Measurements from ENCODE around the gene ANKRD22. TPM values are rescaled to one million over a fixed set of nuclear protein-coding genes. Genes with fewer than 3 reads are reported as not detected.

Gene ANKRD22
- polyA plus RNA-seq, 2 of the 4 experiments (the other 2 are of a cell fraction) = 0.53 to 0.59 TPM

- DNase-seq (ENCODE audit: low read depth in 1 of 2, low spot score in 1 of 2) (no peak), ATAC-seq (peak in 1 of 2 experiments; percentile 70; a peak in 3 of 6 replicates), FAIRE-seq (peak; percentile 54)
- ChIA-PET POLR2A (interaction anchor here (2.2 kb wide), 1 partner anchor 11 kb away, joined by 9 read pairs; the partner anchor contains the start of gene STAMBPL1), CTCF (interaction anchor here (2.8 kb wide), 1 partner anchor 42 kb away, joined by 13 read pairs; no protein-coding TSS in a partner anchor)
- Histone ChIP-seq H3K27ac (peak overlapping the region; percentile 70 to 81), H3K4me2 (peak overlapping the region; percentile 66), H3K9me3 (no peaks in the 10 kb centered on the region), H3K4me1 (peaks cover 100% of the 10 kb centered on the region), H3K4me3 (0 out of 3 replicates have a peak overlapping the region, but pooled peaks have one; percentile 7)
- 26% methylated on average over 4 of the region's 4 CpGs for WGBS (ENCODE audit: missing lambda C conversion rate)
- TF ChIP-seq FOSL2 (IDR thresholded peaks at IDR 0.05) (no peak), FOSL2 (CRISPR knock-in tag; IDR thresholded peaks at IDR 0.05) (peak; percentile 16; the same call in 1 of the 2 replicates), JUNB (IDR thresholded peaks at IDR 0.05) (peak; percentile 57), CBX2 (IDR thresholded peaks at IDR 0.05; ENCODE audit: borderline replicate concordance, low read depth) (no peak), CEBPB (IDR thresholded peaks at IDR 0.05) (peak in 1 of 2 experiments; percentile 17; a peak in 2 of 4 replicates)
Measured at GRCh38 chr10:88890681-88891381, 39.2 kb upstream of the ANKRD22 start.

GRCh38 chr10:88889559-88890337 is 38.1 kb upstream of the ANKRD22 start:
- TF ChIP-seq HOXB5 (CRISPR knock-in tag; IDR thresholded peaks at IDR 0.05) (no peak), TFCP2L1 (CRISPR knock-in tag; IDR thresholded peaks at IDR 0.05) (no peak), REST (IDR thresholded peaks at IDR 0.05) (no peak), USF2 (IDR thresholded peaks at IDR 0.05) (no peak), RFX5 (IDR thresholded peaks at IDR 0.05) (no peak), EP300 (IDR thresholded peaks at IDR 0.05) (no peak), PBX3 (IDR thresholded peaks at IDR 0.05) (no peak), MAFK (IDR thresholded peaks at IDR 0.05; ENCODE audit: partially characterized antibody) (peak; percentile 53), FOXS1 (CRISPR knock-in tag; IDR thresholded peaks at IDR 0.05) (no peak)
- DNase-seq (ENCODE audit: low read depth in 1 of 2, low spot score in 1 of 2) (no peak), FAIRE-seq (peak; percentile 59), ATAC-seq (peak in 1 of 2 experiments; percentile 23; a peak in 2 of 6 replicates)
- POLR2A ChIA-PET = no interaction called here
- 83% methylated on average over 1 of the region's 1 CpG for WGBS (ENCODE audit: missing lambda C conversion rate)
- H3K27ac ChIP-seq = peak overlapping the region; percentile 70 to 81
- peak overlapping the region; percentile 66 for H3K4me2 ChIP-seq
- no peaks in the 10 kb centered on the region for H3K9me3 ChIP-seq
- peaks cover 100% of the 10 kb centered on the region for H3K4me1 ChIP-seq
- CTCF ChIA-PET = interaction anchor here (1.1 to 2.6 kb wide), 2 partner anchors 8 to 43 kb away, joined by 3 to 9 read pairs; no protein-coding TSS in a partner anchor
- no peak overlapping the region for H3K4me3 ChIP-seq

Measured in A549 (cell line).